GM19468 (cell line): ENCODE measurements around the gene COPB2.
"Not testable (repeated sequence)": the region's sequence is repeated elsewhere in the genome, so short reads cannot be mapped to it uniquely, and the experiment has no call there.

Experiments used
- ATAC-seq: cut with Tn5 transposase; IDR thresholded peaks from one replicate; pipeline ENCODE4 v1.9.1; 2021; ENCODE audit warnings: mild to moderate bottlenecking, moderate library complexity, moderate number of reproducible peaks; ENCODE audit not compliant: unreplicated experiment; ENCODE audit errors: extremely low read depth

Gene COPB2

DNA sequence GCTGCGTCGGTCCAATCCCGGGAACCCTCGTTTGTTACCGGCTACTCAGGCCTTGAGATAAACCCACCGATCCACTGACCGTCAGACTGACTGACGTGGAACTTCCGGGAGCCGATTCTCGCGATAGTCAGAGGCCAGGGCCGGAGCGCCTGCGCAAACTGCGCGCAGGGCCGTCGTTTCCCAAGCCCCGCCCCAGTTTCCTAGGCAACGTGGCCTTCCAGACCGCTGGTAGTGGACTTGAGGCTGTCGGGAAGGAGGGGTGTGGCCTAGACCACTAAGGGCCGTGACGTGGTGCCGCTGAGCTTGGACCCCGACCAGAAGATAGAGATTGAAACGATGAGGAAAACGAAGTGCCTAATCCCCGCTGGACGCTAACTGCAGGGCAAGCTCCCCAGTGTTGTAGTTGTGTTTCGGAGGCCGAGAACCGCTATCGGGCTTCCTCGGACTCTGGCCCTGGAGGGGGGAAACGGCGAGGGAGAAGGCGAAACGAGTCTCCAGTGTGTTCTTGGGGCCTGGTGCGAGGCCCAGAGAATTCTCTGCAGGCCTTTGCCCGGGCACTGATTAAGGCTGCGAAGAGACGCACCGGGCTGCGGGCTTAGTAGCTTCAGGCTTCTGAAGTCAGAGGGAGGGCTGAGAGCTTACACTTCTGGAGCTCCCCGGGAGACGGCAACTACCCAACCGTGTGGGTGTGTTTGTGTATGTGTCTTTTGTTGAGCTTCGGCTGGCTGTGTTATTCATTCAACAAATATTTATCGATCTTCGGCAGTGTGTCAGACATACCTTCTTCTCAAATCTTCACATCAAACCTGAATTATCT, at the start of gene COPB2:
TSS of gene COPB2 (minus strand) at position 96 of the 817 bp plus-strand sequence. CDS start 97 bp downstream, outside the sequence.
- ATAC-seq = peak; percentile 93

GRCh38 chr3:139434764-139435307, 45.4 kb upstream of the COPB2 start:
- ATAC-seq = no peak

DNA sequence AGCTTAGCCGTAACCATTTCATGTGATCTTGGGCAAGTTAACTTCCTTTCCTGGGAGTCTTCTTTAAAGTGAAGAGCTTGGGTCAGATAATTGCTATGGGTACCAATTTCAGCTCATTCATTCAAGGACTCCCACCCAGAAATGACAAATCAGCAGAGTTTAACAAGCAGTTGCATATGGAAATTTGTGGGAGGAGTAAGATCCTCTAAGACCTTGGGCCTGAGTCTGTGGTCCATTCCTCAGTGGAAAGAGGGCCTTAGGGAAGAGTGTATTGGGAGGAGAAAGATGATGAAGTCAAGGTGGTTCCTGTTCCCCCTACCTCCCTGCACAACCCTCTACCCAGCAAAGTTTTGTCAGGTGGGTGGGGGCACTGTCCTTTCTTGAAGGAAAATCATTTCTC, 44.8 kb upstream of the COPB2 start:
- no peak for ATAC-seq

- no peak for ATAC-seq
These were observed 43.6 kb upstream of the COPB2 start for GRCh38 chr3:139433089-139433488.

DNA sequence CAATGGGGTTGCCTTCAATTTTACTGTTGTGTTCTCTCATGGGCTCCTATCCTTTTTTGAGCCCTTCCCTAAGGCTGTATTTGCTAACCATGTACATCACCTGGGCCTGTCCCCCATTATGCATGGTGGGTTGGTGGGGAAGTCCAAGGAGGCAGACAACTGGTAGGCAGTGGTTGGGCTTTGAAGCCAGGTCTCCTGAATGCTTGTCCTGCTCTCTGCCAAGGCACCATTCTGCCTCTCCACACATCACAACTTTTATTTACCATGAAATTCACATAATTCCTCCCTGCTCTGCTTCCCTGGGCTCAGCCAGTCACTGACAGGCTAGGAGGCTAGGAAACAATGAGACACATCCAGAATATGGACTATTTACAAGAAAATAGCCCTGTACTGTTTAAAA, 41.0 kb upstream of the COPB2 start:
- ATAC-seq = no peak

DNA sequence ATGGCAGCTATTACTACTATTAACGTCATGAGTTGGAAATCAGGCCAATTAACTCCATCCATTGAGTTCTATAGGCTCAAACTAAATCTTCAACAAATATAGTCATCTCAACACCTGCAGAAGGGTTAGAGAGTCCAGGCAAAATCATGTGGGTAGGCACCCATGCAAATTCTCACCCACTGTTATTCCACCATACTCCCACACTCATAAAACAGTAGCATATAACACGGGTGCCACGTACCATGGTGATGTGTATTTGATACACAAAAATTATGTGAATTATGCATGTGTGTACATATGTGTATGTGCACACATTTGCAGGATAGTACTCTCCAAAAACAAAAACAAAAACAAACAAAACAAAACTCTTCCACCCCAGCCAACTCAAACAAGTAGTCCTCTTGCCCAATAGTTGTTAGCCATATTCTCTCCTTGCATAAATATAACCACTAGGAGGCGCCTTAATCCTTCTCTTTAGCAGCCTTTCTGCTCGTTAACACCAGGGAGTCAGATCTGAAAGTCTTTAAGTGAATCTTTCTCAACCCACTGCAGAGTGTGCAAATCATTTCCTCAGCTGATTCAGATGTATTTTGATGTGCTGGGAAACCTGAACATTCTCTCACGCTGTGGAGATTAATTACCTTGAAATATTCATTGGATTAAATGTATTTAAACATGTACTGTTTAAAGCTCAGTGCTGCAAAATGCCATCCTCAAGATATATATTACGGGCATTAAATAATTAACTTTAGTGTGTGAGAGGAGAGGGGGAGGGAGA, 38.0 kb upstream of the COPB2 start:
- peak; percentile 84 for ATAC-seq

DNA sequence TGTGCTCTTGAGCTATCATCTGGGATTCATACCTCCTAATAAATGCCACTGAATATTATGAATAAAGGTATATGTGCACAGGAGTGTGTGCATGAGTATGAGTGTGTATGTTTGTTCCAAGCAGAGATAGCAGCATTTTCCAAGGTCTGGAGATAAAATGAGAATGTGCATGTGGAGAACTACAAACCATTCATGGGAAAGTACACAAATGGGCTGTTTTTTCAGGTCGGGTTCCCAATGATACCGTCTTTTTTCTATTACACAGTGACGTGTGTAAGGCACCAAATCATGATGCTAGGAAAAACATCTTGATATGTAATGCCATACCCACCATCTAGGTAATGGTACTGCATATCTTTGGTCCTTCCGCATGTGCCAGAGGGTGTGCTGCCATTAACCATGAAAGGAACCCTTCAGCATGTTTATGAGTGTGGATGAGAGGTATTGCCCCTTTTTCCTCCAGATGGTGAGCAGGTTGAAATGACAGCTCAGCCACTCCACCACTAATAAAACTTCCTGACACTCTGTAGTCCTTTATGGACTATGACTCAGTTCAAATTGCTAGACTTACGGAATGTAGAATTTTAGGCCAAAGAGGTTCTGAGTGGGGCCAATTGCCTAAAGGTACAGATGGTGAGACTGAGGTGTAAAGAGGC, 36.4 kb upstream of the COPB2 start:
- no peak for ATAC-seq

DNA sequence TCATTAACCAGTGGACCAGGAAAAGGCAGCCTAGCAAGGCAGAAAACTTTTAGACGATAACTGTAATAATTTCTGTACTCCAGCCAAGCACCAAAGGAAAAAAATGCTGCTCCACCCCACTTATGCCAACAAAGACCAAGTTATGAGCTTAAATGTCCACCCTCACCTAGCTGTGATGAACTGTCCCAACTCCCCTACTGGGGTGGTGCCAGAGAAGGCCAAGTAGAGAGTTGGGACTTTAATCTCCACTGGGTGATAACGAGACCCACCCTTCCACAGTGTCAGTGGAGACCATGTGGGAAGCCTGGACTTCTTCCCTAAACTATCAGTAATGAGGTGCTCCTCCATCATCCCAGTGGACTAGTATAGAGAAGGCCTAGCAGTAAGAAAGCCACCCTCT, 33.8 kb upstream of the COPB2 start:
- ATAC-seq = no peak

- ATAC-seq = no peak
These were observed 32.0 kb upstream of the COPB2 start for GRCh38 chr3:139421460-139421859.

DNA sequence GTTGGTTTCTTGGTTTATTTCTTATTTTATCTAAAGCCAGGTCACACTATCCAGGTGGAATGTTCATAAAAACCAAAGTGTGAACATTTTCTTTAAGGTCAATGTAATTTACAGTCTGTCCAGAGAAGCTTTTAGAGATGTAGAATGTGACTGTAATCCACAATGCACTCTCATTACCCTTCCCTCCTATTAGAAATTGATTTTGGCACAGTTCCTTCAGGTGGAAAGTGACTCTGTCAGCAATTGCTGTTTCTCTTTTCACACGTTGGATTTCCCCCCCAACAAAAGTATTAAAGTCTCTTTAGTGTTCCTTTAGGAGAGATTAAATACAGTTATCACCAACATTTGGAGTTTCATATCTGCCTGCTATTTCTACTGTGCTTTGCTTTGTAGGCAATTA, 31.6 kb upstream of the COPB2 start:
- no peak for ATAC-seq

- ATAC-seq = no peak
These were observed 28.7 kb upstream of the COPB2 start for GRCh38 chr3:139418144-139418543.

DNA sequence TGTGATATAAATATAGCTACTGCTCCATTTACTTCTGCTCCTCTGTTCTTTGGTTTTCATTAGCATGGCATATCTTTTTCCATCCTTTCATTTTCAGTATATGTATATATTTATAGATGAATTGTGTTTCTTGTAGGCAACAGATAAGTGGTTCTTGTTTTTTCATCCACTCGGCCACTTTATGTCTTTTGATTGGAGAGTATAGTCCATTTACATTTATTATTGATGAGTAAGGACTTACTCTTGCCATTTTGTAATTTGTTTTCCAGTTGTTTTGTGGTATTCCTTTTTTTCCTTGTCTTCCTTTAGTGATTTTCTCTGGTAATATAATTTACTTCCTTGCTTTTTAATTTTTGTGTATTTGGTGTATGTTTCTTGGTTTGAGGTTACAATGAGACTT, 26.8 kb upstream of the COPB2 start:
- ATAC-seq = no peak

GRCh38 chr3:139414608-139415224, 25.3 kb upstream of the COPB2 start:
- ATAC-seq = no peak

DNA sequence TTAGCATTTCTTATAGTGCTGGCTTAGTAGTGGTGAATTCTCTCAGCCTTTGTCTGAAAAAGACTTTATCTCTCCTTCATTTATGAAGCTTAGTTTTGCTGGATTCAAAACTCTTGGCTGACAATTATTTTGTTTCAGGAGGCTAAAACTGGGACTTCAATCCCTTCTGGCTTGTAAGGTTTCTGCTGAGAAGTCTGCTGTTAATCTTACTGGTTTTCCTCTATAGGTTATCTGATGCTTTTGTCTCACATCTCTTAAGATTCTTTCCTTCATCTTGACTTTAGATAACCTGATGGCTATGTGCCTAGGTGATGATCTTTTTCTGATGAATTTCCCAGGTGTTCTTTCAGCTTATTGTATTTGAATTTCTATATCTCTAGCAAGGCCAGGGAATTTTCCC, 23.4 kb upstream of the COPB2 start:
- not testable (repeated sequence) for ATAC-seq

DNA sequence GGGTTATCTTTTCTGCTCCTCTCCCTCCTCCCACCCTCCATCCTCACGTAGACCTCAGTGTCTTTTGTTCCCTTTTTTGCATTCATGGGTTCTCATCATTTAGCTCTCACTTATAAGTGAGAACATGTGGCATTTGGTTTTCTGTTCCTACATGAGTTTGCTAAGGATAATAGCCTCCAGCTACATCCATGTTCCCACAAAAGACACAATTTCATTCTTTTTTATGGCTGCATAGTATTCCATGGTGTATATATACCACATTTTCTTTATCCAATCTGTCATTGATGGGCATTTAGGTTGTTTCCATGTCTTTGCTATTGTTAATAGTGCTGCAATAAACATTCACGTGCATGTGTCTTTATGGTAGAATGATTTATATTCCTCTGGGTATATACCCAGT, 11.7 kb upstream of the COPB2 start:
- ATAC-seq = not testable (repeated sequence)

DNA sequence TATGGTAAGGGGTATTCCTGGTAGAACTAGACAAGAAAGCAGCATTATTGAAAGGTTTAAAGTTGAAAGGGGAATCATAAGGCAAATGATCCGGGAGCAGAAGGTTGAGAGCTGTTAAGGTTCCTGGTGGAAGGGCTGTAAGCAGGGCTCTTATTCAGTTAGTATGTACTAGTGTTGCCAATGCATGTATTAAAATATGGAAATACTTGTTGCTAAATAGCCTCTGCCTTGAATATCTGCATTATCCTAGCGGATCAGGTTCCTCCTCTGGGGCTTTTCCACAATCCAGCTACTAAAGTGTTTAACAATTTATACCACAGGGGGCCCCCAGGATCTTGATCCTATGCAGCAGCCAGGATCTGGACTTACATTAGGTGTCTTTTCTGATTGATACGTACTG, 7.3 kb upstream of the COPB2 start:
- ATAC-seq = no peak

- ATAC-seq = no peak
These were observed 4.7 kb upstream of the COPB2 start for GRCh38 chr3:139394116-139394515.

DNA sequence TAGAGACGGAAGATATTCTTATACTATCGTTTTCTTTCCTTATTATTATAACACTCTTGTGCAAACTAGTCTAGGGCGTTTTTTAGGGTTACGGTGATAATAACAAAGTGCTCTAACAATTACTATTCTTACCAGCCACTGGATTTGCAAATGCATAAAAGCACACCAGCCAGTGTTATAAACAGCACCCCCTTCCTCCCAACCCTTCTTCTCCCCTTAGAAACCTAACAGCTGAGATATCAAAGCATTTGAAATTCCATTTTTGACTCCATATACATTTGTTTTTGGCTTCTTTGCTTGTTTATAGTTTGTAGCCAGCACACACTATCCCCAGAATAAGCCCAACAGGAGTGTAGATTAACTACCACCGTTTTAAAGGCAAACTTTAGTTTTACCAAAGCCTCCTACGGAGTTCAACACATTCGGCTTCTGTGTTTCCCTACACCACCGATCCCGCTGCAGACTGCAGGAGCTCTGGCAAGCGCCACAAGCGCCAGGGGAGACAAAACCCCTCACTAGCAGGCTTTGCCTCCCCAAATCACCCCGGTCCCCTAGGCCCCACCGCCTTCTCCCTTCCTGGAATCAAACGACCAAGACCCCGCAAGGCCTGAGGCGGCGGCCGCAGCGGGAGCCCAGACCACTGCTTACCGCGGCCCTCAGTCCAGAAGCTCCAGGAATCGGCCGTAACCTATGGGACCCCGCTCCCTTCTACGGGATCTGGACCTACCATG, 461 bp downstream of the COPB2 start:
- ATAC-seq = peak; percentile 12

- no peak for ATAC-seq
These were observed 1.4 kb downstream of the COPB2 start for GRCh38 chr3:139388077-139388476.

DNA sequence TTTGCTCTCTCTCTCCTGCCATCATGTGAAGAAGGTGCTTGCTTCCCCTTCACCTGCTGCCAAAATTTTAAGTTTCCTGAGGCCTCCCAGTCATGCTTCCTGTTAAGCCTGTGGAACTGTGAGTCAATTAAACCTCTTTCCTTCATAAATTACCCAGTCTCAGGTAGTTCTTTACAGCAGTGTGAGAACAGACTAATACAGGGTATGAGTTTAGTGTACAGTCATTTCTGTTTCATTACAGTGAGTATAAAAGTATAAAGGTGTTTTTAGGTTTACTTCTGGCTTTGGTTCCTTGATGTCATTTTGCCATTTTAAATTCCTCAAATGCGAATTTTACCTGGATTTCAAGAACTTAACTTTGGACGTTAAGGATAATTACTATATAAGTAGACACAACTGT, 7.2 kb downstream of the COPB2 start:
- ATAC-seq = not testable (repeated sequence)
